C4-2B (cell line): ENCODE measurements around the gene CELA1.

Experiments used
- H3K27ac ChIP-seq: fragments of 450-650 bp; 2 replicates; pipeline ENCODE4 v1.5.1; 2017
- ZFX ChIP-seq: fragments of 450-650 bp; IDR thresholded peaks from 2 replicates; pipeline ENCODE4 v1.6.1; 2017
- TF ChIP-seq, protein P1 (sequence below): fragments of 450-650 bp; conservative IDR thresholded peaks from 2 replicates; pipeline ENCODE4 v1.5.1; 2017; ENCODE audit warnings: mild to moderate bottlenecking

The CELA1 gene

DNA sequence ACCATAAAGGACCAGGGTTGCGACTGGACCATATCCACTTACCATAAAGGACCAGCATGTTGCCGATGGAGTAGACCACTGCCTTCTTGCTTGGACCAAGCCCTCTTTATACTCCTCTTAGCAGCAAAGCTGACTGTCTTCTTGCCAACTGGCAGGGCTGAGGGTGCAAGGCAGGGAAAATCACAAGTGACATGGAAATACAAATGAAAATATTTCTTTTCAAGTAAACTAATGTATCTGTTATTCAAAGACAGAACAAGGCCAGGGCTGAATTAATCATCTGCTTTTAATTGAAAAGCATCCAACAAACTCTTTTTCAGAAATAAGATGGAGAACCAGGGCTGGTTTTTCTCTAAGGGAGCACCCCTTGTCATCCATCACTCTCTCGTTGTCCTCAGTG lies at the start of gene CELA1:
Gene CELA1 (minus strand): TSS at position 99 of the 400 bp plus-strand sequence. CDS start 41 bp downstream, at position 58.
- no peak for TF ChIP-seq ZFX
- TF ChIP-seq, protein P1, sequence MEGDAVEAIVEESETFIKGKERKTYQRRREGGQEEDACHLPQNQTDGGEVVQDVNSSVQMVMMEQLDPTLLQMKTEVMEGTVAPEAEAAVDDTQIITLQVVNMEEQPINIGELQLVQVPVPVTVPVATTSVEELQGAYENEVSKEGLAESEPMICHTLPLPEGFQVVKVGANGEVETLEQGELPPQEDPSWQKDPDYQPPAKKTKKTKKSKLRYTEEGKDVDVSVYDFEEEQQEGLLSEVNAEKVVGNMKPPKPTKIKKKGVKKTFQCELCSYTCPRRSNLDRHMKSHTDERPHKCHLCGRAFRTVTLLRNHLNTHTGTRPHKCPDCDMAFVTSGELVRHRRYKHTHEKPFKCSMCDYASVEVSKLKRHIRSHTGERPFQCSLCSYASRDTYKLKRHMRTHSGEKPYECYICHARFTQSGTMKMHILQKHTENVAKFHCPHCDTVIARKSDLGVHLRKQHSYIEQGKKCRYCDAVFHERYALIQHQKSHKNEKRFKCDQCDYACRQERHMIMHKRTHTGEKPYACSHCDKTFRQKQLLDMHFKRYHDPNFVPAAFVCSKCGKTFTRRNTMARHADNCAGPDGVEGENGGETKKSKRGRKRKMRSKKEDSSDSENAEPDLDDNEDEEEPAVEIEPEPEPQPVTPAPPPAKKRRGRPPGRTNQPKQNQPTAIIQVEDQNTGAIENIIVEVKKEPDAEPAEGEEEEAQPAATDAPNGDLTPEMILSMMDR = no peak
- H3K27ac ChIP-seq = no peak within 1 kb of the TSS

DNA sequence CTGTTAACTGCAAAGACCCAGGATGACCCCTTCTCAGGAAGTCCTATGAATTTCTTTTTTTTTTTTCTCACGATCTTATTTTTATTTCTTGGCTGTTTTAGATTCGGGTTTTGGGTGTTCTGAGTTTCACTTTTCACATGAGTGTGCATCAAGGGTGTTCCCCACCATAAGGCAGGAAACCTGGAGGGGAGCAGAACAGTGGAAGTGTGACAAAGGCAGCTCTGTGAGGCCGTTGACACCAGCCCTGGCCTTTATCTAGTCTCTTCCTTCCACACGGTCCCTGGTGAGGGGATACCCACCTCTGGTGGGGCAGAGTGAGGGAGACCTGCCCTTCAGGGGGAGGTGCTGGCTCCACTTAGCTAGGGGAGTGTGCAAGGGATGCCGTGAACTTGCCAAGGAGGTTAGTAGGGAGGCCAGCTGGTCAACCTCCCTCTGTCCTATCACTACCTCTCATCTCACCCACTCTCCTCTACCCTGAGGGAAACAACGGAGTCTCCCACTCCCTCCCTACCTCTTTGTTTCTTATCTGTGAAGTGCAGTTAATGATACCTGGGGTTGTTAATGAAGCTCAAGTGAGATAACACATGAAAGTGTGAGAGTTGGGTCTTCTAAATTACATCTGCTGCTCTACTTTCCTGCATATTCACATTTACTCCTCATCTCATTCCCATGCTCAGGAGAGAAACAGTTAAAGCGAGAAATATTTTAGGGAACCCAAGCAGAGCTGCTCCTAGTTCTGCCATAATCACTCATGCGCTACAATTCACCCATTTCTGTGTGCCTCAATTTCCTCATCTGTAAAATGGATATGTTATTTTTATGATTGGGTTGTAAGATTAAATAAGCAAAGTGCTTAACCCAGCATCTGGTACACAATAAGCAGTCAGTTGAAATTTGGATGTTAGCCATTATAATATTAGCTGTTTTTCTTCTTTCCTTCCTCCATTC lies 49.1 kb upstream of the CELA1 start:
- no peak overlapping the region for H3K27ac ChIP-seq
- TF ChIP-seq, protein P1 = no peak
- TF ChIP-seq ZFX = no peak

DNA sequence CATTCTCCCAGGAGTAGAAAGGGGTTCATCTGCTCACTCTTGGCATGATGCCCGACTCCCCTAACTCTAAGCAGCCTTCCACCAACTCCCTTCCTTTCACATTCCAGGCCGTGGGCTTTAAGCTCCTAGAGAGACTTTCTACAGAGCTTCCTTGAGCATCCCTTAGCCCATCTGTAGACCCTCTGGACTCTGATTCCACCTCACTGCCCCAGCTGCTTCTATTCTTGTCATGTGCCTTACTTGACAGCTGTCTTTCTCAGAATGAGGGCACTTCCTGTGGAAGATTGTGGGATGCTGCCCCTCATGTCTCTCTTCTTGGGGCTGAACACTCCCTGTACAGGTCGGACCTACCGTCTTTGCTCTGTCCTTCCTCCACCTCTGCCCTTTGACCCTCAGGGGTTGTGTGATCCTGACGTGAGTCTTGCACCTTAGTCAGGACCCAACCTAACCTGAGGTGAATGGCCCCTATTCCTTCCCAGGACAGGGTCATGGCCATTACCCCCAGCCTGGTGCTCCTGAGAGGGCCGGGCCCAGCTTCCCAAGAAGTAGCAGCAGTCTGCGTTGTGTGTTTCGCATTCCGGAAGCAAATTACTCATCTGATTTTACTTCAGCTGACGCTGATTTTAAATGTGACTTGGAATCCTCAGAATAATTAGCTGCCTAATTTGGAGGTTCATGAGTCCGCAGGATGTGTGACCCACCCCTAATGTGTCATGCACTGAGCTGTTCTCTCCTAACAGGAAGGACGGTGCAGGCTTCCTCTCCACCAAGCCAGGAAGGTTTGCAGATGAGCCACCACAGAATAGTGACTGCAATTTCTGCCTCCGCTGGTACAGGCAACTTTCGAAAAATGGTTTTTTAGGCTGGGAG lies 47.4 kb upstream of the CELA1 start:
- H3K27ac ChIP-seq = no peak overlapping the region
- no peak for TF ChIP-seq ZFX
- TF ChIP-seq, protein P1 = no peak

GRCh38 chr12:51392556-51393237 lies 46.2 kb upstream of the CELA1 start:
- no peak overlapping the region for H3K27ac ChIP-seq
- TF ChIP-seq, protein P1 = no peak
- TF ChIP-seq ZFX = no peak

DNA sequence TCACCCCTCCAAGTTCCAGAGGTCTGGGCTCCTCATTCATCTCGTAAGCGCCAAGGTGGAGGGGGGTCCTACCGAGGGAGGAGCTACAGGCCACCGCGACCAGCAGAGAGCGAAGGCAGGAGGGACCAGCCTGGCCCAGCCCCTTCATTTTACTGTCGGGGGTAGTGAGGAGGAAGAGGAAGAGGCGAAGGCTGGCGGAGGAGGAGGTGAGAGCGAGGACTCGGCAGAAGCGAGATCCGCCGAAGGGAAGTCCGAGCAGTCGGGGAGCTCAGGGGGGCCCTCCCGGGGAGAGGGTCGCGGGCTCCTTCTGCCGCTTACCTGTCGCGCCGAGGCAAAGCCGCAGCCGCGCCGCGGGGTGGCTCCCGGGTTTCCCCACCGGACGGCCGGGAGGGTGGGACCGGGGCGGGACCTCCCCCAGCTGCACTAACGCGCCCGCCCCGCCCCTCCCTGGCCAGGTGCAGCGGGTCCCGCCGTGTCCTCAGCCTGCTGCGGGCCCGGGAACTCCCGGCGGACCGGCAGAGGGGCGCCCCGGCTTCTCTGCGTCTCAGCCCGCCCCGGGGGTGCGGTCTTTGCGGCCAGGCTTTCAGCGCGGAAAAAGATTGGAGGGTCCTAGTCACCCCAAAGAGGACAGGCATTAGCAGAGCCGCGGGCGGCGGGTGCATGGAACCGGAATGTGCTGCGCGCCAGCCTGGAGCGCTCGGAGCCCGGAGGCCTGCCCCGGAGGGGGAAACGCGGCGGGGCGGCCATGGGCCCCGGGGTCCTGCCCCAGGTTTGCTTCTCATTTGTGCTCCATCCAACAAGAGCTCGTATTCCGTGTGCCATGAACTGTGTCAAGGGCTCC lies 45.0 kb upstream of the CELA1 start, which contains the start of gene GALNT6:
Gene GALNT6 (minus strand): TSS at position 124 of the 841 bp plus-strand sequence. CDS start 11,625 bp downstream, outside the sequence.
- no peak for TF ChIP-seq ZFX
- TF ChIP-seq, protein P1 = no peak
- no peak within 1 kb of the TSS for H3K27ac ChIP-seq

GRCh38 chr12:51390891-51391282 lies 44.4 kb upstream of the CELA1 start:
- no peak for TF ChIP-seq ZFX
- TF ChIP-seq, protein P1 = no peak
- H3K27ac ChIP-seq = no peak overlapping the region
